Keratinocyte (primary cell): ENCODE measurements around the gene RASA3. TPM values are rescaled to one million over a fixed set of nuclear protein-coding genes. Genes with fewer than 3 reads are reported as not detected.

Experiments
- DNase-seq: peaks from one replicate; pipeline ENCODE4 v3.0.0-alpha.2; 2011; ENCODE audit warnings: low read depth, missing footprints, low spot score
- FAIRE-seq: peaks from 2 replicates; lab custom pipeline; 2011; peaks lifted over from hg19 to GRCh38; lab: Jason Lieb, UNC
- H2AFZ ChIP-seq: 2 replicates; pipeline ENCODE4 v1.6.0; 2012; ENCODE audit warnings: low read length, control low read depth, inconsistent platforms; ENCODE audit not compliant: control insufficient read depth
- H3K27ac ChIP-seq: 2 replicates; pipeline ENCODE4 v1.5.1; 2011; ENCODE audit warnings: low read length; ENCODE audit not compliant: control insufficient read depth, insufficient read depth
- H3K27me3 ChIP-seq: 3 replicates; pipeline ENCODE4 v1.6.0; 2011; ENCODE audit warnings: low read length; ENCODE audit not compliant: control insufficient read depth, insufficient read depth; ENCODE audit errors: extremely low read depth
- H3K36me3 ChIP-seq, 2 experiments: 2 replicates in 1 of 2; 3 replicates in 1 of 2; pipeline ENCODE4 v1.5.1; 2011; ENCODE audit warnings: low read length in 2 of 2, mild to moderate bottlenecking in 1 of 2; ENCODE audit not compliant: control insufficient read depth in 2 of 2, insufficient read depth in 2 of 2; ENCODE audit errors: extremely low read depth in 1 of 2
- H3K4me1 ChIP-seq: 3 replicates; pipeline ENCODE4 v1.5.1; 2011; ENCODE audit warnings: low read length; ENCODE audit not compliant: control insufficient read depth, insufficient read depth; ENCODE audit errors: extremely low read depth
- H3K4me2 ChIP-seq: 3 replicates; pipeline ENCODE4 v1.6.0; 2011; ENCODE audit warnings: low read depth, low read length; ENCODE audit not compliant: control insufficient read depth, insufficient read depth; ENCODE audit errors: extremely low read depth
- H3K4me3 ChIP-seq, 3 experiments: fragments of 200-600 bp in 1 of 3; sonication (generic) in 1 of 3; 2 replicates in 2 of 3; 3 replicates in 1 of 3; pipeline ENCODE4 v1.5.1; 2011 to 2016; ENCODE audit warnings: low read length in 3 of 3, mild to moderate bottlenecking in 3 of 3, control low read depth in 2 of 3, inconsistent platforms in 1 of 3, low read depth in 1 of 3, mixed read lengths in 1 of 3, mixed run types in 1 of 3, moderate library complexity in 1 of 3; ENCODE audit not compliant: control insufficient read depth in 2 of 3, insufficient read depth in 2 of 3; ENCODE audit errors: extremely low read depth in 1 of 3
- H3K79me2 ChIP-seq: 2 replicates; pipeline ENCODE4 v1.6.0; 2012; ENCODE audit warnings: low read length; ENCODE audit not compliant: control insufficient read depth, insufficient read depth
- H3K9ac ChIP-seq: 3 replicates; pipeline ENCODE4 v1.6.0; 2011; ENCODE audit warnings: low read length; ENCODE audit not compliant: control insufficient read depth, insufficient read depth; ENCODE audit errors: extremely low read depth
- H3K9me1 ChIP-seq: 3 replicates; pipeline ENCODE4 v1.6.0; 2011; ENCODE audit warnings: low read length; ENCODE audit not compliant: control insufficient read depth, insufficient read depth; ENCODE audit errors: extremely low read depth
- H3K9me3 ChIP-seq: 2 replicates; pipeline ENCODE4 v1.5.1; 2012; ENCODE audit warnings: low read depth, low read length; ENCODE audit not compliant: control insufficient read depth
- H4K20me1 ChIP-seq: 3 replicates; pipeline ENCODE4 v1.6.0; 2011; ENCODE audit warnings: low read length; ENCODE audit not compliant: control insufficient read depth, insufficient read depth; ENCODE audit errors: extremely low read depth
- EZH2 ChIP-seq: IDR thresholded peaks from one replicate; pipeline ENCODE4 v1.6.1; 2012; ENCODE audit warnings: inconsistent platforms, mild to moderate bottlenecking, low read length, moderate library complexity
- dilution Hi-C: fragments of 300-500 bp; cut with MboI; formaldehyde crosslinking; loops from one replicate; pipeline ENCODE4 v1.7.0; 2020; ENCODE audit warnings: low sequenced_read_pairs; ENCODE audit not compliant: extremely low pct_ligation_motif_present
- polyA plus RNA-seq, 5 experiments: library from polyadenylated mRNA; depleted of rRNA in 3 of 5; stranded (reverse) in 3 of 5; stranded (forward) in 1 of 5; unstranded in 1 of 5; fragments of >200 nt; gene quantifications; 1 replicate in 1 of 5; 2 replicates in 3 of 5; 3 replicates in 1 of 5; pipeline versions ENCODE4 v1.2.1 to v1.2.3, GENCODE V29; 2011 to 2012; ENCODE audit warnings: missing spikeins in 2 of 5, low read depth in 1 of 5, low replicate concordance in 1 of 5
- TF ChIP-seq, protein P1 (sequence below), 3 experiments: IDR thresholded peaks in 1 of 3; conservative IDR thresholded peaks in 1 of 3; optimal IDR thresholded peaks in 1 of 3; 2 replicates in 2 of 3; 3 replicates in 1 of 3; pipeline versions ENCODE3 to v1.5.1; 2011; ENCODE audit warnings: low read length in 3 of 3, mild to moderate bottlenecking in 3 of 3, moderate library complexity in 2 of 3, control low read depth in 1 of 3, inconsistent platforms in 1 of 3; ENCODE audit not compliant: insufficient read depth in 2 of 3; ENCODE audit errors: extremely low read depth in 1 of 3

The RASA3 gene
- polyA plus RNA-seq, 1 donor (not counting 4 experiments of a cell fraction or from before 2014, with no cell fraction given): 4.1 TPM

DNA sequence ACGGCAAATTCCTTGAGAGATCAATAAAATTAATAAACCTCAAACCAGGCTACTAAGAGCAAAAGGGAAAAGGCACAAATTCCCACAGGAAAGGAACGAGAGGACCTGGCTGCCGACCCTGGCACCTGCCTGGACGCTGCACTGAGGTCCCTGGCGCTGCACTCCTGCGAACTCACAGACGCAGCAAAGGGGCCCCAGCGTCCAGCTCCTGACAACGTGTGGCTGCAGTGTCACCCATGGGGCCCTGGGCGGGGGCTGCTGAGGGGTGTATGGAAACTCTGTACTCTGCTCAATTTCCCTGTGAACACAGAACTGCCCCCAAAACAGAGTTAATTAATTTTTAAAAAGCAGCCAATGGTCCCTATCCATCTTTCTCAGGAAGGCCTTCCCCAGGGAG is 97.2 kb downstream of the RASA3 start:
- Histone ChIP-seq H3K36me3 (no peaks in the 10 kb centered on the region), H2AFZ (no peak overlapping the region), H3K4me2 (no peak overlapping the region), H3K27me3 (peaks cover 10% of the 10 kb centered on the region), H4K20me1 (peaks cover 4% of the 10 kb centered on the region), H3K79me2 (no peaks in the 10 kb centered on the region), H3K9me3 (no peaks in the 10 kb centered on the region), H3K9ac (no peak overlapping the region), H3K9me1 (no peaks in the 10 kb centered on the region), H3K27ac (no peak overlapping the region), H3K4me3 (no peak overlapping the region), H3K4me1 (no peaks in the 10 kb centered on the region)
- dilution Hi-C loops: no loop called here
- FAIRE-seq (no peak), DNase-seq (no peak)
- TF ChIP-seq EZH2: no peak
- TF ChIP-seq, protein P1, sequence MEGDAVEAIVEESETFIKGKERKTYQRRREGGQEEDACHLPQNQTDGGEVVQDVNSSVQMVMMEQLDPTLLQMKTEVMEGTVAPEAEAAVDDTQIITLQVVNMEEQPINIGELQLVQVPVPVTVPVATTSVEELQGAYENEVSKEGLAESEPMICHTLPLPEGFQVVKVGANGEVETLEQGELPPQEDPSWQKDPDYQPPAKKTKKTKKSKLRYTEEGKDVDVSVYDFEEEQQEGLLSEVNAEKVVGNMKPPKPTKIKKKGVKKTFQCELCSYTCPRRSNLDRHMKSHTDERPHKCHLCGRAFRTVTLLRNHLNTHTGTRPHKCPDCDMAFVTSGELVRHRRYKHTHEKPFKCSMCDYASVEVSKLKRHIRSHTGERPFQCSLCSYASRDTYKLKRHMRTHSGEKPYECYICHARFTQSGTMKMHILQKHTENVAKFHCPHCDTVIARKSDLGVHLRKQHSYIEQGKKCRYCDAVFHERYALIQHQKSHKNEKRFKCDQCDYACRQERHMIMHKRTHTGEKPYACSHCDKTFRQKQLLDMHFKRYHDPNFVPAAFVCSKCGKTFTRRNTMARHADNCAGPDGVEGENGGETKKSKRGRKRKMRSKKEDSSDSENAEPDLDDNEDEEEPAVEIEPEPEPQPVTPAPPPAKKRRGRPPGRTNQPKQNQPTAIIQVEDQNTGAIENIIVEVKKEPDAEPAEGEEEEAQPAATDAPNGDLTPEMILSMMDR (optimal IDR thresholded peaks at IDR 0.05 in 1 of 3, IDR thresholded peaks at IDR 0.05 in 1 of 3, conservative IDR thresholded peaks at IDR 0.05 in 1 of 3; ENCODE audit: extremely low read depth in 1 of 3, insufficient read depth in 2 of 3, low read length in 3 of 3): no peak

DNA sequence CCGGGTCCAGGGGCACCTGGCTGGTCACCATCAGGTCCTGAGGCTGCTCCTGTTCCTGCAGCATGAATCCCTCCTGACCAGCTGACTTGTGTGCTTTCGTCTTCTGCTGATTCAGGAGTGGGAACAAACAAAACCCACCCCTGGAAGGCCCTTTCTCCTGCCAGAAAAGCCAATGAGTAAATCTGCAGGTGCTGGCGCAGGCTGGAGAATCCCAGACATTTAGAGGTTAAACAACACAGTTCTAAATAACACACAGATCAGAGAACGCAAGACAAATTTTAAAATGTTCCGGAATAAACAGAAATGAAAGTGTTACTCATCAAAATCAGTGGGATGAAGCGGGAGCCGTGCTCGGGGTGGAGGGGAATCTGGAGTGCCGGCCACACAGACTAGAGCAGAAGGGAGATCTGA is 97.9 kb downstream of the RASA3 start:
- Histone ChIP-seq H3K9me3 (no peaks in the 10 kb centered on the region), H3K27ac (no peak overlapping the region), H2AFZ (no peak overlapping the region), H3K4me1 (no peaks in the 10 kb centered on the region), H3K9ac (no peak overlapping the region), H3K79me2 (no peaks in the 10 kb centered on the region), H3K9me1 (no peaks in the 10 kb centered on the region), H3K36me3 (no peaks in the 10 kb centered on the region), H3K27me3 (peaks cover 10% of the 10 kb centered on the region), H3K4me2 (no peak overlapping the region), H3K4me3 (no peak overlapping the region), H4K20me1 (peaks cover 4% of the 10 kb centered on the region)
- DNase-seq (no peak), FAIRE-seq (no peak)
- no peak for TF ChIP-seq EZH2
- TF ChIP-seq, protein P1 (optimal IDR thresholded peaks at IDR 0.05 in 1 of 3, IDR thresholded peaks at IDR 0.05 in 1 of 3, conservative IDR thresholded peaks at IDR 0.05 in 1 of 3; ENCODE audit: extremely low read depth in 1 of 3, insufficient read depth in 2 of 3, low read length in 3 of 3): no peak
- dilution Hi-C loops: no loop called here
